Endothelial cell of umbilical vein (primary cell): ENCODE data around the gene CIAO3. TPM values are rescaled to one million over a fixed set of nuclear protein-coding genes. Genes with fewer than 3 reads are reported as not detected.

Experiments
- BruUV-seq: library from RNA; stranded (reverse); fragments of 400-500 nt; replicated peaks from 2 replicates; lab custom pipeline; 2021; lab: Mats Ljungman, UMichigan
- CTCF ChIA-PET: fragments of 300-600, 350-600 bp; sonication (Branson Sonifier 250); formaldehyde crosslinking; loops from one replicate; lab custom pipeline; 2021; ENCODE audit warnings: antibody characterized with exemption, inconsistent platforms; lab: Charles Lee
- POLR2A ChIA-PET: fragments of 300-600, 350-600 bp; sonication (Branson Sonifier 250); formaldehyde crosslinking; loops from one replicate; lab custom pipeline; 2021; ENCODE audit warnings: antibody characterized with exemption, inconsistent platforms; lab: Charles Lee
- DNase-seq: peaks from one replicate; pipeline ENCODE4 v3.0.0-alpha.2; 2011; ENCODE audit warnings: low read depth, low spot score
- FAIRE-seq: peaks from 2 replicates; lab custom pipeline; 2011; peaks lifted over from hg19 to GRCh38; lab: Jason Lieb, UNC
- H2AFZ ChIP-seq: 2 replicates; pipeline ENCODE4 v1.6.0; 2012; ENCODE audit warnings: low read depth, low read length, control low read depth, inconsistent platforms
- H3K27ac ChIP-seq: 2 replicates; pipeline ENCODE4 v1.5.1; 2011; ENCODE audit warnings: low read depth, mild to moderate bottlenecking, control low read depth, low read length, moderate library complexity; ENCODE audit not compliant: insufficient read depth
- H3K27me3 ChIP-seq, 2 experiments: 2 replicates each; pipeline versions ENCODE4 v1.6.0 to v1.6.1; 2011; ENCODE audit warnings: low read length in 2 of 2, mixed read lengths in 1 of 2; ENCODE audit not compliant: control insufficient read depth in 2 of 2, insufficient read depth in 2 of 2
- H3K36me3 ChIP-seq, 2 experiments: 2 replicates in 1 of 2; 3 replicates in 1 of 2; pipeline ENCODE4 v1.5.1; 2011; ENCODE audit warnings: low read length in 2 of 2, mild to moderate bottlenecking in 1 of 2, moderate library complexity in 1 of 2; ENCODE audit not compliant: control insufficient read depth in 2 of 2, insufficient read depth in 2 of 2; ENCODE audit errors: extremely low read depth in 1 of 2
- H3K4me1 ChIP-seq: 3 replicates; pipeline ENCODE4 v1.5.1; 2011; ENCODE audit warnings: mild to moderate bottlenecking, low read length; ENCODE audit not compliant: control insufficient read depth, insufficient read depth; ENCODE audit errors: extremely low read depth
- H3K4me2 ChIP-seq: 2 replicates; pipeline ENCODE4 v1.6.1; 2011; ENCODE audit warnings: low read length, control low read depth, mixed read lengths; ENCODE audit not compliant: insufficient read depth
- H3K4me3 ChIP-seq, 3 experiments: fragments of 200-600 bp in 1 of 3; sonication (generic), shearing (Covaris generic) in 1 of 3; replicated peaks in 1 of 3; 2 replicates each; pipeline ENCODE4 v1.5.1; 2011 to 2016; ENCODE audit warnings: control low read depth in 3 of 3, low read length in 3 of 3, mild to moderate bottlenecking in 2 of 3, inconsistent platforms in 1 of 3, low read depth in 1 of 3, moderate library complexity in 1 of 3; ENCODE audit not compliant: insufficient read depth in 1 of 3
- H3K79me2 ChIP-seq: 2 replicates; pipeline ENCODE4 v1.6.0; 2012; ENCODE audit warnings: low read length, inconsistent platforms; ENCODE audit not compliant: control insufficient read depth, insufficient read depth
- H3K9ac ChIP-seq: replicated peaks from 2 replicates; pipeline ENCODE3; 2011; ENCODE audit warnings: low read length, control low read depth; ENCODE audit not compliant: insufficient read depth; ENCODE audit errors: extremely low read depth
- H3K9me1 ChIP-seq: replicated peaks from 3 replicates; pipeline ENCODE4 v1.6.0; 2011; ENCODE audit warnings: mild to moderate bottlenecking, low read length; ENCODE audit not compliant: control insufficient read depth, insufficient read depth; ENCODE audit errors: extremely low read depth
- H3K9me3 ChIP-seq: replicated peaks from 2 replicates; pipeline ENCODE4 v1.5.1; 2012; ENCODE audit warnings: low read length, inconsistent platforms; ENCODE audit not compliant: control insufficient read depth, insufficient read depth
- H4K20me1 ChIP-seq: replicated peaks from 2 replicates; pipeline ENCODE3; 2011; ENCODE audit warnings: mild to moderate bottlenecking, low read length; ENCODE audit not compliant: control insufficient read depth, insufficient read depth; ENCODE audit errors: extremely low read depth
- EZH2 ChIP-seq: IDR thresholded peaks from 2 replicates; pipeline ENCODE4 v1.6.1; 2012; ENCODE audit warnings: borderline replicate concordance, low read depth, mild to moderate bottlenecking, moderate library complexity, low read length, inconsistent platforms; ENCODE audit not compliant: severe bottlenecking
- FOS ChIP-seq: IDR thresholded peaks from 2 replicates; pipeline ENCODE4 v1.6.1; 2011; ENCODE audit warnings: mild to moderate bottlenecking, low read length, moderate library complexity, borderline replicate concordance; ENCODE audit not compliant: insufficient read depth
- GATA2 ChIP-seq: IDR thresholded peaks from 2 replicates; pipeline ENCODE4 v1.7.0; 2011; ENCODE audit warnings: low read depth, mild to moderate bottlenecking, moderate library complexity, mixed read lengths, low read length; ENCODE audit not compliant: insufficient read length, insufficient read depth
- POLR2AphosphoS5 ChIP-seq: IDR thresholded peaks from 2 replicates; pipeline ENCODE4 v1.6.1; 2012; ENCODE audit warnings: low read depth, mild to moderate bottlenecking, control low read depth, low read length, moderate library complexity; ENCODE audit not compliant: insufficient read depth
- dilution Hi-C: fragments of 300-500 bp; cut with MboI; formaldehyde crosslinking; loops from one replicate; pipeline ENCODE4 v1.15.0; 2019; ENCODE audit warnings: low sequenced_read_pairs; ENCODE audit not compliant: extremely low pct_ligation_motif_present
- intact Hi-C: fragments of 100-400 bp; cut with micrococcal nuclease; formaldehyde crosslinking; loops from one replicate; pipeline ENCODE4 v1.10.0; 2022
- polyA plus RNA-seq, 4 experiments: library from polyadenylated mRNA; depleted of rRNA in 3 of 4; stranded (reverse) in 3 of 4; unstranded in 1 of 4; fragments of >200 nt; gene quantifications; 2 replicates each; pipeline versions ENCODE4 v1.2.1 to v1.2.3, GENCODE V29; 2011 to 2012; ENCODE audit warnings: missing spikeins in 1 of 4
- total RNA-seq: library from RNA; stranded (reverse); gene quantifications from 2 replicates; pipeline ENCODE4 v1.2.3, GENCODE V29; 2021
- TF ChIP-seq, protein P1 (sequence below), 2 donors: IDR thresholded peaks; 1 replicate in 1 of 2; 2 replicates in 1 of 2; pipeline ENCODE4 v1.5.1; 2011; ENCODE audit warnings: low read length in 2 of 2, mild to moderate bottlenecking in 2 of 2, moderate library complexity in 2 of 2, control low read depth in 1 of 2, inconsistent platforms in 1 of 2, low read depth in 1 of 2; ENCODE audit not compliant: insufficient read depth in 1 of 2; ENCODE audit errors: extremely low read depth in 1 of 2
- TF ChIP-seq, protein P2 (sequence below): IDR thresholded peaks from 2 replicates; pipeline ENCODE4 v1.6.1; 2011; ENCODE audit not compliant: insufficient read depth, insufficient read length

The CIAO3 gene
- total and polyA plus RNA-seq, 2 donors (not counting 3 experiments of a cell fraction or from before 2014, with no cell fraction given) = 23.1 to 33.8 TPM

DNA sequence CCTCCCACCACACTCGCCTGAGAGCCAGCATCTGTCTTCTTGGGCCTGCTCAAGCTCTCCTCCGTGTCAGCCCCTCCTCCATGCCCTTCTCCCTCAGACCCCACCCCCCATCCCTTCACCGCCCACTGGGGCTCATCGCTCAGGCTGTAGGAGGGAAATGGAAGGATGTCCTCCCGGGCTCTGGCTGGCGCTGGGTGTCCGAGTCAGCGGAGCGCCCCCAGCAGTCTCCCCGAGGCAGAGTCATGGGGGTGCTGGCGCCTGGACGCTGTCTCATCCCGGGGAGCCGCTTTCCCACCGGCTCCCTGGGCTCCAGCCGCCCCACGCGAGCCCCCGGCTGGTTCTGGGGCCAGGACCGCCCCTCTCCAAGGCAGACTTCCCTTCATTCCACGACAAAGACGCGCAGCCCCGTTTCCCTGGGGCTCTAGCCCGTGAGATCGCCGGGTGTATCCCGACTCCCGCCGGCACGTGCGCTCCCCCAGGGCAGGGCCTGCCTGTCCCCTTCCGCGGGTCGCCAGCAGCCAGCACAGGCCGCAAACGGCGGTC, 20.3 kb downstream of the CIAO3 start:
- H3K4me3 ChIP-seq = peak overlapping the region; percentile 49 to 56 (median 55)
- BruUV-seq = no TSS peak
- H3K9ac ChIP-seq = peak overlapping the region; percentile 35
- H3K27ac ChIP-seq = peak overlapping the region; percentile 19
- H3K4me1 ChIP-seq = peaks cover 19% of the 10 kb centered on the region
- peak; percentile 69 for FAIRE-seq
- intact Hi-C loops = no loop called here
- TF ChIP-seq POLR2AphosphoS5 = no peak
- TF ChIP-seq, protein P1, sequence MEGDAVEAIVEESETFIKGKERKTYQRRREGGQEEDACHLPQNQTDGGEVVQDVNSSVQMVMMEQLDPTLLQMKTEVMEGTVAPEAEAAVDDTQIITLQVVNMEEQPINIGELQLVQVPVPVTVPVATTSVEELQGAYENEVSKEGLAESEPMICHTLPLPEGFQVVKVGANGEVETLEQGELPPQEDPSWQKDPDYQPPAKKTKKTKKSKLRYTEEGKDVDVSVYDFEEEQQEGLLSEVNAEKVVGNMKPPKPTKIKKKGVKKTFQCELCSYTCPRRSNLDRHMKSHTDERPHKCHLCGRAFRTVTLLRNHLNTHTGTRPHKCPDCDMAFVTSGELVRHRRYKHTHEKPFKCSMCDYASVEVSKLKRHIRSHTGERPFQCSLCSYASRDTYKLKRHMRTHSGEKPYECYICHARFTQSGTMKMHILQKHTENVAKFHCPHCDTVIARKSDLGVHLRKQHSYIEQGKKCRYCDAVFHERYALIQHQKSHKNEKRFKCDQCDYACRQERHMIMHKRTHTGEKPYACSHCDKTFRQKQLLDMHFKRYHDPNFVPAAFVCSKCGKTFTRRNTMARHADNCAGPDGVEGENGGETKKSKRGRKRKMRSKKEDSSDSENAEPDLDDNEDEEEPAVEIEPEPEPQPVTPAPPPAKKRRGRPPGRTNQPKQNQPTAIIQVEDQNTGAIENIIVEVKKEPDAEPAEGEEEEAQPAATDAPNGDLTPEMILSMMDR (IDR thresholded peaks at IDR 0.05; ENCODE audit: extremely low read depth in 1 of 2, insufficient read depth in 1 of 2, low read depth in 1 of 2, low read length in 2 of 2) = peak in 1 of 2 donors; percentile 29
- H4K20me1 ChIP-seq = no peaks in the 10 kb centered on the region
- dilution Hi-C loops = no loop called here
- no peaks in the 10 kb centered on the region for H3K9me1 ChIP-seq
- DNase-seq = peak; percentile 45
- ChIA-PET CTCF (interaction anchor here (0.9 to 2.6 kb wide), 9 partner anchors 8 to 337 kb away, joined by 3 to 17 read pairs (median 4); partner anchors contain the start of genes CHTF18, CIAO3, RPUSD1 and WDR24), POLR2A (interaction anchor here (1.4 kb wide), 1 partner anchor 14 kb away, joined by 3 read pairs; no protein-coding TSS in a partner anchor)
- H3K27me3 ChIP-seq = no peaks in the 10 kb centered on the region
- peak overlapping the region; percentile 58 for H3K4me2 ChIP-seq
- no peaks in the 10 kb centered on the region for H3K79me2 ChIP-seq
- H2AFZ ChIP-seq = peak overlapping the region; percentile 82
- H3K9me3 ChIP-seq = no peaks in the 10 kb centered on the region
- H3K36me3 ChIP-seq = no peaks in the 10 kb centered on the region

DNA sequence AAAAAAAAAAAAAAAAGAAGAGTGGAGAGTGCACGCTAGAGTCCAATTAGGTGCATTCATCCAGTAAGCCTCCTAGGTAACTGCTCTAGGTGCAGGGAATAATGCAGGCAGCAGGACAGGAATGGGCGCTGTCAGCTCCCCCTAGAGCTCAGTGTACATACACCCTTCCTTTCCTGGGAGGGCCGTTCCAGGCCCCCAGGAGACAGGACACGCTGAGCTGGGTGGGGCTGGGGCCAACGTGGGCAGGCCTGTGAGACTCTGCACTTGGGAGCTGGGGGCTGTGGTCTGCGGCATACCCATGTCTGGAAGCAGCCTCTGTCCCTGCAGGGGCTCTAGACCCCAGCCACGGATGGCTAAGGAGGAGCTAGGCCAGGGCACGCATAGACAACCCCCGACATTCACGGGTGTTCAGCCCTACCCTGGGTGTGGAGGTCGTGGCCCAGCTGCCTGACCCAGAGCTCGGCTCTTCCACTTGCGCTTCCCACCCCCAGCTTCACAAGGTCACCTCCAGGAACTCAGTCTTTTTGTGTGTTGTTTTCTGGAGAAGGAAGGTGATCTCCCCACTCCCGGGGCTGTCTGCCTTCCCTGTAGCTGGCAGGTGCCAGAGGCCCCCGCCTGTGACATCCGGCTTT, 20.9 kb downstream of the CIAO3 start:
- CTCF ChIA-PET = interaction anchor here (0.7 to 2.6 kb wide), 10 partner anchors 8 to 337 kb away, joined by 3 to 17 read pairs (median 4); partner anchors contain the start of genes CHTF18, CIAO3, RPUSD1 and WDR24

More for the DNA sequence above, 20.9 kb downstream of the CIAO3 start:
- Histone ChIP-seq H3K4me1 (peaks cover 19% of the 10 kb centered on the region), H3K9me1 (no peaks in the 10 kb centered on the region), H3K36me3 (no peaks in the 10 kb centered on the region), H4K20me1 (no peaks in the 10 kb centered on the region), H3K27ac (no peak overlapping the region), H3K27me3 (no peaks in the 10 kb centered on the region), H3K4me3 (peak overlapping the region; percentile 49 to 56 (median 55)), H3K9ac (peak overlapping the region; percentile 35), H3K9me3 (no peaks in the 10 kb centered on the region), H2AFZ (peak overlapping the region; percentile 82), H3K4me2 (peak overlapping the region; percentile 58), H3K79me2 (no peaks in the 10 kb centered on the region)
- no TSS peak for BruUV-seq
- POLR2A ChIA-PET = no interaction called here
- TF ChIP-seq EZH2 (no peak), FOS (no peak), POLR2AphosphoS5 (peak; percentile 16), GATA2 (no peak)
- TF ChIP-seq, protein P1 (IDR thresholded peaks at IDR 0.05; ENCODE audit: extremely low read depth in 1 of 2, insufficient read depth in 1 of 2, low read depth in 1 of 2, low read length in 2 of 2) = peak in 1 of 2 donors; percentile 12
- TF ChIP-seq, protein P2, sequence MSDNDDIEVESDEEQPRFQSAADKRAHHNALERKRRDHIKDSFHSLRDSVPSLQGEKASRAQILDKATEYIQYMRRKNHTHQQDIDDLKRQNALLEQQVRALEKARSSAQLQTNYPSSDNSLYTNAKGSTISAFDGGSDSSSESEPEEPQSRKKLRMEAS = no peak
- no peak for FAIRE-seq
- dilution Hi-C loops (no loop called here), intact Hi-C loops (no loop called here)
- DNase-seq = no peak
